ENCODE data around the gene TNFSF13.

DNA sequence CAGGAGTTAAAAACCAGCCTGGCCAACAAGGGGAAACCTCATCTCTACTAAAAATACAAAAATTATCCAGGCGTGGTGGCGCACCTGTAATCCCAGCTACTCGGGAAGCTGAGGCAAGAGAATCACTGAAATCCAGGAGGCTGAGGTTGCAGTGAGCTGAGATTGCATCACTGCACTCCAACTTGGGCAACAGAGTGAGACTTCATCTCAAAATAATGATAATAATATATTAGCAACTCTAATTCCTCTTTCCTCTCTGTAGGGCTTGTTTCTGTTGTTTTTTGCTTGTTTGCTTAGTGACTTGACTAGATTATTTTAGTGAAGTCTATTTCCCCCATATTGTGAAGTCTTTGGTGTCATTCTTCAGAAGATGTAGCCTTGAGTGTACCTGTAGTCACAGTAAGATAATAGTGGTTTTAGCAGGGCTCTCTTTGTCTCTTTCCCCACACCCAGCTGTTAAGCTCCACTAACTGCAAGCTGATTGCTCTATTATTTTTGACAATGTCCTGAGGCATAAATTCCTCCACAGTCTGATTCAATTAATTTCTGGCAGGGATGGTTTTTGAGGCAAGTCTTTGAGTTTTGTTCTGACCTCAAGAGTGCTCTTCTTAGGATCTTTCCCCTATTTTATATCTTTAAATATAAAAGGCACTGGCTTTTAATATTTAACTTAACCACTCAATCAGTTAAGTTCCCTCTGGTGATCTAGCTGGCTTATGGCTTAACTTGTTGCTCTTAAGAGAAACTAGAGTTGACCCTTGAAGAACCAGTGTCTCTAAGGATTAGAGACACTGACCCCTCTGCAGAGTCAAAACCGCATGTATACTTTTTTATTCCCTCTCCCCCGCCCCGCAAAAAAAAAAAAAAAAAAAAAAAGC is 28.3 kb upstream of the TNFSF13 start:
- TF ChIP-seq EP300 (IDR thresholded peaks at IDR 0.05) (no peak), RAD21 (conservative IDR thresholded peaks at IDR 0.05 in 1 of 2, IDR thresholded peaks at IDR 0.05 in 1 of 2) (no peak), POLR2A (IDR thresholded peaks at IDR 0.05; ENCODE audit: low read length) (no peak), BHLHE40 (IDR thresholded peaks at IDR 0.05; ENCODE audit: low read depth, low read length) (no peak), ESRRA (IDR thresholded peaks at IDR 0.05; ENCODE audit: borderline replicate concordance, low read length) (no peak), EHMT2 (IDR thresholded peaks at IDR 0.05; ENCODE audit: low read depth) (no peak)
- TF ChIP-seq, protein P1, sequence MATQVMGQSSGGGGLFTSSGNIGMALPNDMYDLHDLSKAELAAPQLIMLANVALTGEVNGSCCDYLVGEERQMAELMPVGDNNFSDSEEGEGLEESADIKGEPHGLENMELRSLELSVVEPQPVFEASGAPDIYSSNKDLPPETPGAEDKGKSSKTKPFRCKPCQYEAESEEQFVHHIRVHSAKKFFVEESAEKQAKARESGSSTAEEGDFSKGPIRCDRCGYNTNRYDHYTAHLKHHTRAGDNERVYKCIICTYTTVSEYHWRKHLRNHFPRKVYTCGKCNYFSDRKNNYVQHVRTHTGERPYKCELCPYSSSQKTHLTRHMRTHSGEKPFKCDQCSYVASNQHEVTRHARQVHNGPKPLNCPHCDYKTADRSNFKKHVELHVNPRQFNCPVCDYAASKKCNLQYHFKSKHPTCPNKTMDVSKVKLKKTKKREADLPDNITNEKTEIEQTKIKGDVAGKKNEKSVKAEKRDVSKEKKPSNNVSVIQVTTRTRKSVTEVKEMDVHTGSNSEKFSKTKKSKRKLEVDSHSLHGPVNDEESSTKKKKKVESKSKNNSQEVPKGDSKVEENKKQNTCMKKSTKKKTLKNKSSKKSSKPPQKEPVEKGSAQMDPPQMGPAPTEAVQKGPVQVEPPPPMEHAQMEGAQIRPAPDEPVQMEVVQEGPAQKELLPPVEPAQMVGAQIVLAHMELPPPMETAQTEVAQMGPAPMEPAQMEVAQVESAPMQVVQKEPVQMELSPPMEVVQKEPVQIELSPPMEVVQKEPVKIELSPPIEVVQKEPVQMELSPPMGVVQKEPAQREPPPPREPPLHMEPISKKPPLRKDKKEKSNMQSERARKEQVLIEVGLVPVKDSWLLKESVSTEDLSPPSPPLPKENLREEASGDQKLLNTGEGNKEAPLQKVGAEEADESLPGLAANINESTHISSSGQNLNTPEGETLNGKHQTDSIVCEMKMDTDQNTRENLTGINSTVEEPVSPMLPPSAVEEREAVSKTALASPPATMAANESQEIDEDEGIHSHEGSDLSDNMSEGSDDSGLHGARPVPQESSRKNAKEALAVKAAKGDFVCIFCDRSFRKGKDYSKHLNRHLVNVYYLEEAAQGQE (IDR thresholded peaks at IDR 0.05) = no peak
- TF ChIP-seq, protein P2, sequence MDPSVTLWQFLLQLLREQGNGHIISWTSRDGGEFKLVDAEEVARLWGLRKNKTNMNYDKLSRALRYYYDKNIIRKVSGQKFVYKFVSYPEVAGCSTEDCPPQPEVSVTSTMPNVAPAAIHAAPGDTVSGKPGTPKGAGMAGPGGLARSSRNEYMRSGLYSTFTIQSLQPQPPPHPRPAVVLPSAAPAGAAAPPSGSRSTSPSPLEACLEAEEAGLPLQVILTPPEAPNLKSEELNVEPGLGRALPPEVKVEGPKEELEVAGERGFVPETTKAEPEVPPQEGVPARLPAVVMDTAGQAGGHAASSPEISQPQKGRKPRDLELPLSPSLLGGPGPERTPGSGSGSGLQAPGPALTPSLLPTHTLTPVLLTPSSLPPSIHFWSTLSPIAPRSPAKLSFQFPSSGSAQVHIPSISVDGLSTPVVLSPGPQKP (IDR thresholded peaks at IDR 0.05; ENCODE audit: low read depth, low read length) = no peak
